Measurements from ENCODE around the gene CD300LG. TPM values are rescaled to one million over a fixed set of nuclear protein-coding genes. Genes with fewer than 3 reads are reported as not detected.

Gene CD300LG
- total RNA-seq, 1 experiment from 2014 or later: not detected

- BruUV-seq (replicated peaks): no TSS peak
- POLR2A ChIA-PET (ENCODE audit: low non-redundant PET): no interaction called here
- DNase-seq (ENCODE audit: low spot score): peak; percentile 71
Measured at GRCh38 chr17:43832976-43833829, 13.8 kb upstream of the CD300LG start, which contains the start of gene MPP3. Gene MPP3 (minus strand): TSS chr17:43833146. CDS start chr17:43831906, 1,240 bp downstream.

GRCh38 chr17:43834106-43834505 lies 12.9 kb upstream of the CD300LG start:
- Histone ChIP-seq H3K36me3 (ENCODE audit: insufficient read depth, low read length, poor library complexity, severe bottlenecking) (no peaks in the 10 kb centered on the region), H3K27me3 (replicated peaks; ENCODE audit: insufficient read depth, low read depth, low read length, poor library complexity) (no peaks in the 10 kb centered on the region), H3K9me3 (ENCODE audit: low read depth, low read length, poor library complexity, severe bottlenecking) (no peaks in the 10 kb centered on the region), H3K4me1 (ENCODE audit: insufficient read depth, low read length, poor library complexity, severe bottlenecking) (no peaks in the 10 kb centered on the region), H3K27ac (ENCODE audit: low read depth, low read length, poor library complexity, severe bottlenecking) (no peak overlapping the region), H3K4me3 (ENCODE audit: low read depth, low read length, poor library complexity, severe bottlenecking) (no peak overlapping the region)
- ChIA-PET POLR2A (ENCODE audit: low non-redundant PET) (no interaction called here), CTCF (interaction anchor here (0.5 kb wide), 1 partner anchor 12 kb away, joined by 3 read pairs; no protein-coding TSS in a partner anchor)
- no peak for DNase-seq (ENCODE audit: low spot score)
- no TSS peak for BruUV-seq (replicated peaks)
- intact Hi-C loops (cut with micrococcal nuclease; ENCODE audit: unreplicated experiment): no loop called here
- TF ChIP-seq CTCF (conservative IDR thresholded peaks at IDR 0.05; ENCODE audit: low read depth, low read length) (no peak), EZH2 (IDR thresholded peaks at IDR 0.05; ENCODE audit: borderline replicate concordance, low read depth, low read length, poor library complexity, severe bottlenecking) (no peak)

More at GRCh38 chr17:43832976-43833829, 13.8 kb upstream of the CD300LG start, which contains the start of gene MPP3:
- no peak for TF ChIP-seq CTCF (conservative IDR thresholded peaks at IDR 0.05; ENCODE audit: low read depth, low read length)
- no peak for TF ChIP-seq EZH2 (IDR thresholded peaks at IDR 0.05; ENCODE audit: borderline replicate concordance, low read depth, low read length, poor library complexity, severe bottlenecking)
- CTCF ChIA-PET: interaction anchor here (0.5 kb wide), 1 partner anchor 13 kb away, joined by 3 read pairs; no protein-coding TSS in a partner anchor
- H3K4me3 ChIP-seq (ENCODE audit: low read depth, low read length, poor library complexity, severe bottlenecking): peak within 1 kb of the TSS; percentile 58
- H3K4me1 ChIP-seq (ENCODE audit: insufficient read depth, low read length, poor library complexity, severe bottlenecking): no peaks in the 10 kb centered on the region
- H3K27ac ChIP-seq (ENCODE audit: low read depth, low read length, poor library complexity, severe bottlenecking): peak within 1 kb of the TSS; percentile 68
- no peaks in the 10 kb centered on the region for H3K27me3 ChIP-seq (replicated peaks; ENCODE audit: insufficient read depth, low read depth, low read length, poor library complexity)
- intact Hi-C loops (cut with micrococcal nuclease; ENCODE audit: unreplicated experiment): no loop called here
- H3K9me3 ChIP-seq (ENCODE audit: low read depth, low read length, poor library complexity, severe bottlenecking): no peaks in the 10 kb centered on the region
- H3K36me3 ChIP-seq (ENCODE audit: insufficient read depth, low read length, poor library complexity, severe bottlenecking): no peaks in the 10 kb centered on the region

GRCh38 chr17:43839670-43840108 lies 7.3 kb upstream of the CD300LG start:
- no peaks in the 10 kb centered on the region for H3K9me3 ChIP-seq (ENCODE audit: low read depth, low read length, poor library complexity, severe bottlenecking)
- no TSS peak for BruUV-seq (replicated peaks)
- DNase-seq (ENCODE audit: low spot score): no peak
- H3K4me3 ChIP-seq (ENCODE audit: low read depth, low read length, poor library complexity, severe bottlenecking): no peak overlapping the region
- TF ChIP-seq EZH2 (IDR thresholded peaks at IDR 0.05; ENCODE audit: borderline replicate concordance, low read depth, low read length, poor library complexity, severe bottlenecking) (no peak), CTCF (conservative IDR thresholded peaks at IDR 0.05; ENCODE audit: low read depth, low read length) (no peak)
- no peaks in the 10 kb centered on the region for H3K4me1 ChIP-seq (ENCODE audit: insufficient read depth, low read length, poor library complexity, severe bottlenecking)
- intact Hi-C loops (cut with micrococcal nuclease; ENCODE audit: unreplicated experiment): no loop called here
- ChIA-PET POLR2A (ENCODE audit: low non-redundant PET) (no interaction called here), CTCF (no interaction called here)
- no peaks in the 10 kb centered on the region for H3K36me3 ChIP-seq (ENCODE audit: insufficient read depth, low read length, poor library complexity, severe bottlenecking)
- H3K27me3 ChIP-seq (replicated peaks; ENCODE audit: insufficient read depth, low read depth, low read length, poor library complexity): no peaks in the 10 kb centered on the region
- no peak overlapping the region for H3K27ac ChIP-seq (ENCODE audit: low read depth, low read length, poor library complexity, severe bottlenecking)
